Fibroblast of skin of left biceps (primary cell): ENCODE measurements around the gene MLIP.
"Not testable (repeated sequence)": the region's sequence is repeated elsewhere in the genome, so short reads cannot be mapped to it uniquely, and the experiment has no call there.

ENCODE experiments used
- DNase-seq, 2 experiments: peaks; one replicate each; pipeline ENCODE4 v3.0.0-alpha.2; 2013; ENCODE audit warnings: low read depth in 2 of 2

Gene MLIP

GRCh38 chr6:54111341-54112045 is at the start of gene MLIP:
TSS of gene MLIP (plus strand) at chr6:54111443. CDS start at chr6:54111480, 37 bp downstream.
- no peak for DNase-seq

GRCh38 chr6:54063228-54063539 is 48.1 kb upstream of the MLIP start:
- no peak for DNase-seq

- no peak for DNase-seq
Observed at GRCh38 chr6:54068694-54069093, 42.5 kb upstream of the MLIP start.

GRCh38 chr6:54070025-54070424 is 41.2 kb upstream of the MLIP start:
- no peak for DNase-seq

GRCh38 chr6:54071821-54072340 is 39.4 kb upstream of the MLIP start:
- no peak for DNase-seq

GRCh38 chr6:54072635-54073313 is 38.5 kb upstream of the MLIP start:
- no peak for DNase-seq

- DNase-seq: no peak
Observed at GRCh38 chr6:54073487-54073886, 37.8 kb upstream of the MLIP start.

GRCh38 chr6:54074109-54074508 is 37.1 kb upstream of the MLIP start:
- DNase-seq: no peak

GRCh38 chr6:54074578-54075195 is 36.6 kb upstream of the MLIP start:
- DNase-seq: no peak

- no peak for DNase-seq
Observed at GRCh38 chr6:54076159-54076789, 35.0 kb upstream of the MLIP start.

- not testable (repeated sequence) for DNase-seq
Observed at GRCh38 chr6:54081499-54081898, 29.7 kb upstream of the MLIP start.

GRCh38 chr6:54083287-54083686 is 28.0 kb upstream of the MLIP start:
- DNase-seq: no peak

- no peak for DNase-seq
Observed at GRCh38 chr6:54084231-54084630, 27.0 kb upstream of the MLIP start.

- DNase-seq: no peak
Observed at GRCh38 chr6:54085047-54085446, 26.2 kb upstream of the MLIP start.

- DNase-seq: no peak
Observed at GRCh38 chr6:54085541-54085940, 25.7 kb upstream of the MLIP start.

- no peak for DNase-seq
Observed at GRCh38 chr6:54086439-54086838, 24.8 kb upstream of the MLIP start.

GRCh38 chr6:54087721-54088120 is 23.5 kb upstream of the MLIP start:
- no peak for DNase-seq

GRCh38 chr6:54093326-54093948 is 17.8 kb upstream of the MLIP start:
- no peak for DNase-seq

GRCh38 chr6:54094293-54094692 is 16.9 kb upstream of the MLIP start:
- DNase-seq: no peak

GRCh38 chr6:54094786-54095185 is 16.5 kb upstream of the MLIP start:
- DNase-seq: no peak

GRCh38 chr6:54095723-54096122 is 15.5 kb upstream of the MLIP start:
- DNase-seq: no peak

- DNase-seq: no peak
Observed at GRCh38 chr6:54096811-54097210, 14.4 kb upstream of the MLIP start.
